ENCODE results near the gene PALD1. TPM values are rescaled to one million over a fixed set of nuclear protein-coding genes. Genes with fewer than 3 reads are reported as not detected.

The PALD1 gene
- total and polyA plus RNA-seq, 2 of the 4 experiments (the other 2 are of a cell fraction) = 0.12 to 0.18 TPM

DNA sequence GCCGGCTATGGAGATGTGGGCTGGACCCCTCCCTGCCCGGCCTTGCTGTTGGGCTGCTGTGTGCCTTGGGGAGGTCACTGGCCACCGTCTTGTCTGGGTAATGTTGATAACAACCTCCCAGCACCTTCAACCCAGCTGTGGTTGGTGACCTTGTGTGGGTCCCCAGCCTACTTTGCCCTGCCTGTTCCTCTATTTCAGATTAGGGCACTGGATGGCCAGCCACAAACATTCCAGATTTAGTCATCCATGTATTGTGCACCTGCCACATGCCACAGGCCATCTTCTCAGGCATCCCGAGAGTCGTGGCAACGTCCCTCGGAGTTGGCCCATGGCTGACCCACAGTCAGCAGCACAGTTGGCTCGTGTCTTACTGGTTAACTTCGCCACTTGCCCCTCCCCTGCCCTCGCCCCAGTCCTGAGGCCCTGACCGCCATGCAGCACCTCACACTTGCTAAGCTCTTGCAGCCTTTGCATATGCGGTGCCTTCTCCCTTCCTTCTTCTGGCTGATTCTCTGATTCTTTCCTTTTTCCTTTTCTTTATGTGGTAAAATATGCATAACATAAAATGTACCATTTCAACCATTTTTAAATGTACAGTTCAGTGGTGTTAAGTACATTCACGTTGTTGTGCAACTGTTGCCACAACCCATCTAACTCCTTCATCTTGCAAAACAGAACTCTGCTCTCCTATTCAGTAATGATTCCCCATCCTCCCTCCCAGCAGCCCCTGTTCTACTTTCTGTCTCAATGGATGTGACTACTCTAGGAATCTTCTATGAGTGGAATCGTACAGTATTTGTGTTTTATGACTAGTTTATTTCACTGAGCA lies 63.4 kb downstream of the PALD1 start:
- DNase-seq = no peak
- BruUV-seq (replicated peaks) = no TSS peak

More for the DNA sequence above, 63.4 kb downstream of the PALD1 start:
- intact Hi-C loops (cut with micrococcal nuclease) (loop anchor here (5.0 kb wide), 1 partner anchor 320 kb away; no protein-coding TSS in a partner anchor), in situ Hi-C loops (cut with MboI; ENCODE audit: low sequenced_read_pairs) (no loop called here), dilution Hi-C loops (cut with HindIII; ENCODE audit: low sequenced_read_pairs, unreplicated experiment) (no loop called here)
- CTCF ChIA-PET = interaction anchor here (0.9 kb wide), 1 partner anchor 81 kb away, joined by 4 read pairs; no protein-coding TSS in a partner anchor
- Histone ChIP-seq H3K27me3 (ENCODE audit: control insufficient read depth, insufficient read depth, low read length) (peaks cover 24% of the 10 kb centered on the region), H4K8ac (ENCODE audit: low read depth in 2 of 2, low read length in 2 of 2) (no peak overlapping the region), H2BK15ac (ENCODE audit: low read depth, low read length) (no peak overlapping the region), H3K4ac (ENCODE audit: low read depth, low read length) (no peak overlapping the region), H3K14ac (replicated peaks; ENCODE audit: low read depth, low read length) (no peak overlapping the region), H2BK120ac (ENCODE audit: low read depth, low read length) (no peak overlapping the region), H3K9me1 (ENCODE audit: insufficient read depth, low read length) (no peaks in the 10 kb centered on the region), H2BK20ac (ENCODE audit: low read depth, low read length) (no peak overlapping the region), H3K4me2 (ENCODE audit: low read depth, low read length) (no peak overlapping the region), H3K9me3 (ENCODE audit: control insufficient read depth, insufficient read depth, low read length) (no peaks in the 10 kb centered on the region), H3K27ac (ENCODE audit: insufficient read depth, low read length) (no peak overlapping the region), H3K4me3 (ENCODE audit: insufficient read depth, low read depth, low read length) (no peak overlapping the region), H3K18ac (ENCODE audit: low read depth, low read length) (no peak overlapping the region), H4K91ac (ENCODE audit: insufficient read depth, low read depth, low read length) (no peak overlapping the region), H3K56ac (ENCODE audit: extremely low read depth, insufficient read depth, low read length) (no peak overlapping the region), H3K9ac (ENCODE audit: low read depth, low read length) (no peak overlapping the region), H2AFZ (replicated peaks; ENCODE audit: low read length, poor library complexity) (no peak overlapping the region), H2BK5ac (ENCODE audit: low read depth, low read length, poor library complexity, severe bottlenecking) (no peak overlapping the region), H4K20me1 (ENCODE audit: insufficient read depth, low read length) (no peaks in the 10 kb centered on the region), H3K79me1 (ENCODE audit: low read depth in 1 of 2, low read length in 2 of 2) (no peaks in the 10 kb centered on the region), H3K23ac (ENCODE audit: low read depth, low read length) (no peak overlapping the region), H4K5ac (ENCODE audit: low read depth, low read length) (no peak overlapping the region), H3K4me1 (ENCODE audit: control insufficient read depth, insufficient read depth, low read length) (no peaks in the 10 kb centered on the region), H2AK9ac (replicated peaks; ENCODE audit: low read depth, low read length, poor library complexity) (no peak overlapping the region), H3K36me3 (ENCODE audit: control insufficient read depth, insufficient read depth, low read length) (no peaks in the 10 kb centered on the region), H2AK5ac (ENCODE audit: low read depth, low read length) (no peak overlapping the region)
- TF ChIP-seq CEBPB (IDR thresholded peaks at IDR 0.05; ENCODE audit: low read depth, low read length) = 0 out of 2 replicates have a peak, but pooled peaks have one; percentile 6
- TF ChIP-seq, protein P1, sequence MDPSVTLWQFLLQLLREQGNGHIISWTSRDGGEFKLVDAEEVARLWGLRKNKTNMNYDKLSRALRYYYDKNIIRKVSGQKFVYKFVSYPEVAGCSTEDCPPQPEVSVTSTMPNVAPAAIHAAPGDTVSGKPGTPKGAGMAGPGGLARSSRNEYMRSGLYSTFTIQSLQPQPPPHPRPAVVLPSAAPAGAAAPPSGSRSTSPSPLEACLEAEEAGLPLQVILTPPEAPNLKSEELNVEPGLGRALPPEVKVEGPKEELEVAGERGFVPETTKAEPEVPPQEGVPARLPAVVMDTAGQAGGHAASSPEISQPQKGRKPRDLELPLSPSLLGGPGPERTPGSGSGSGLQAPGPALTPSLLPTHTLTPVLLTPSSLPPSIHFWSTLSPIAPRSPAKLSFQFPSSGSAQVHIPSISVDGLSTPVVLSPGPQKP (IDR thresholded peaks at IDR 0.05; ENCODE audit: borderline replicate concordance, low read depth, low read length) = no peak
- 77% methylated on average over 4 of the region's 14 CpGs; no CpG with 5 or more reads in 1 of the 2 experiments for WGBS, 2 experiments (ENCODE audit: extremely low coverage in 2 of 2, insufficient read length in 1 of 2)
- POLR2A ChIA-PET (ENCODE audit: unreplicated experiment) = no interaction called here
- ATAC-seq (ENCODE audit: low read depth) = no peak

All from IMR-90 (cell line).